ENCODE data around the gene ZNF133.
"Not testable (repeated sequence)": the region's sequence is repeated elsewhere in the genome, so short reads cannot be mapped to it uniquely, and the experiment has no call there.

The ZNF133 gene

GRCh38 chr20:18284805-18285533, 3.4 kb upstream of the ZNF133 start:
- no peak for DNase-seq (ENCODE audit: low read depth, low spot score)

DNA sequence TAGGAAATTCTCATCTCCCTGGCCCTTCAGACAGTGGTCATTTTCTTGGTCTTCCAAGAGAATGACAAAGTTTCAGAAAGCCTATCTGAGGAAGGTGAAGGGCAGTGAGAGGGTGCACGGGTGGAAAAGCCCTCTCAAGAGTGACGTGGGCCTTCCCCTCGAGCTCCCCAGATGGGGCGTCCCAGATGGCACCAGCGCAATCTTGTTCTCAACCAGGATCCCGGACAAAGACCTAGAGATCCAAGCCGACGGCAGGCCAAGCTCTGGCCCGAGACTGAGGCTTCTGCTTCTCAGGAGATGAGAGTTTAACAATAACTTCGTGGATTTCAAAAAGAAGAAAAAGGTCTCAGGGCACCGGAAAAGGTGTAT, 797 bp upstream of the ZNF133 start:
- DNase-seq (ENCODE audit: low read depth, low spot score): no peak

DNA sequence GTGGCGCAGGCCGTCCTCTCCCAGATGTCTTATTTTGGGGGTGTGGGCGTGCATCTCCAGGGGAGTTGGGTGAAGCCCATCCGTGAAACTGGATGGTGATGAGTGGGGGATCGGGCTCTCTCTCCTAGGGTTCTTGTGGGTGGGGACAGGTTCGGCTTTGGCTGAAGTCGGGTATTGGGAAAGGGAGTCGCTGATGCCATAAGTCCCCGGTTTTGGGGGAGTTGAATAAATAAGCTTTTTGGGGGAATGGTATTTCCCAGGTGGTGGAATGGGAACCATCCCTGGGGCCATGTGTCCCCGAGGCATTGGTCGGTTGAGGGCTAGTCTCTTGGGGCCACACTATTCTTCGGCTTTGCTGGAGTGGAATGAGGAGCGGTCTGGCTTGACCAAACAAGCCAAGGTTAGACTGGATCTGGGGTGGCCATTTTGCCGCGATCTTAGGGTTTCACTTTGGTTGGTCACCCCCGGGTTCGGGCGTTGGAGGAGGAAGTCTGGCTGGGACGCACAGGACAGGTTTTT, 481 bp downstream of the ZNF133 start:
- DNase-seq (ENCODE audit: low read depth, low spot score): no peak

- no peak for DNase-seq (ENCODE audit: low read depth, low spot score)
Measured at GRCh38 chr20:18289306-18289705, 979 bp downstream of the ZNF133 start.

DNA sequence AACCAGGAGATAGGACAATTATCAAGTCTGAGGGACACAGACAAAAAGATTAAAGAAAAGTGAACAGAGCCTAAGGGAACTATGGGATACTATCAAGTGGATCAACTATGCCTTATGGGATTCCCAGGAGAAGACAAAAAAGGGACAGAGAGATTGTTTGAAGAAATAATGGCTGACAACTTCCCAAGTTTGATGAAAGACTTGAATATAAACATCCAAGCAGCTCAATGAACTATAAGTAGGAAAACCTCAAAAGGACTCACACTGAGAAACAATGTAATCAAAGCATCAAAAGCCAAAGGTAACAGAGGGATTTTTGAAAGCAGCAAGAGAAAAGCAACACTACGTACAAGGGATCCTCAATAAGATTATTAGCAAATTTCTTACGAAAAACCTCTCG, 11.0 kb downstream of the ZNF133 start:
- no peak for DNase-seq (ENCODE audit: low read depth, low spot score)

DNA sequence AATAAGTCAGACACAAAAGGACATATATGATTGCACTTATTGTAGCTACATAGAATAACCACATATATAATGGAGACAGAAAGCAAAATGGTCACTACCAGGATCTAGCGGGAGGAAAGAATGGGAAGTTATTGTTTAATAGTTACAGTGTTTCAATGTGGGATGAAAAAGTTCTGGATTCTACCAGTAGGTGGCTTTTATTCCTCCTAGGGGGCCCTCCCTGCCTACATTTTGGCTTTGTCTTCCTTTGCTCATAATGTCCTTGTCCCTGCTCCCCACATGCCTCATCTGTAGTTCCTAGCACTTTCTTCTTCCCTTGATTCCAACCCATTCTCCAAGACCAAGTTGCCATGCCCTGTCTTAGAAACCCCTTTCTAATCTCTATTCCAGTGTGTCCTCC, 16.3 kb downstream of the ZNF133 start:
- no peak for DNase-seq (ENCODE audit: low read depth, low spot score)

- no peak for DNase-seq (ENCODE audit: low read depth, low spot score)
Measured at GRCh38 chr20:18307301-18307700, 19.0 kb downstream of the ZNF133 start.

GRCh38 chr20:18310051-18310450, 21.7 kb downstream of the ZNF133 start:
- DNase-seq (ENCODE audit: low read depth, low spot score): no peak

DNA sequence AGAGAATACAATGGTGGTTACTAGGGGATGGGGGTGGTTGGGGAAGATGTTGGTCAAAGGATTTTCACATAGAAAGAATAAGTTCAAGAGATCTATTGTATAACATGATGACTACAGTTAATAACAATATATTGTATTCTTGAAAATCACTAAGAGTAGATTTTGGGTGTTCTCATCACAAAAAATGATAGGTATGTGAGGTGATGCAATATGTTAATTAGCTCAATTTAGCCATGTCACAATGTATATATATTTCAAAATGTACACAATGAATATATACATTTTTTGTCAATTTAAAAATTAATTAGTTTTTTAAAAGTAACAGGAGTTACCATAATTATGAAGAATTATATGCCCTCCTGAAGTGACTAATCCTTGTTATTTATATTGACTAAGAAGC, 22.3 kb downstream of the ZNF133 start:
- DNase-seq (ENCODE audit: low read depth, low spot score): no peak

GRCh38 chr20:18312723-18313122, 24.4 kb downstream of the ZNF133 start:
- DNase-seq (ENCODE audit: low read depth, low spot score): no peak

- DNase-seq (ENCODE audit: low read depth, low spot score): no peak
Measured at GRCh38 chr20:18313411-18313810, 25.1 kb downstream of the ZNF133 start.

GRCh38 chr20:18314786-18315406, 26.6 kb downstream of the ZNF133 start:
- no peak for DNase-seq (ENCODE audit: low read depth, low spot score)

GRCh38 chr20:18316166-18316565, 27.8 kb downstream of the ZNF133 start:
- DNase-seq (ENCODE audit: low read depth, low spot score): no peak

- DNase-seq (ENCODE audit: low read depth, low spot score): no peak
Measured at GRCh38 chr20:18321316-18321715, 33.0 kb downstream of the ZNF133 start.

- DNase-seq (ENCODE audit: low read depth, low spot score): no peak
Measured at GRCh38 chr20:18321976-18322950, 33.9 kb downstream of the ZNF133 start.

GRCh38 chr20:18323705-18324104, 35.4 kb downstream of the ZNF133 start:
- no peak for DNase-seq (ENCODE audit: low read depth, low spot score)

DNA sequence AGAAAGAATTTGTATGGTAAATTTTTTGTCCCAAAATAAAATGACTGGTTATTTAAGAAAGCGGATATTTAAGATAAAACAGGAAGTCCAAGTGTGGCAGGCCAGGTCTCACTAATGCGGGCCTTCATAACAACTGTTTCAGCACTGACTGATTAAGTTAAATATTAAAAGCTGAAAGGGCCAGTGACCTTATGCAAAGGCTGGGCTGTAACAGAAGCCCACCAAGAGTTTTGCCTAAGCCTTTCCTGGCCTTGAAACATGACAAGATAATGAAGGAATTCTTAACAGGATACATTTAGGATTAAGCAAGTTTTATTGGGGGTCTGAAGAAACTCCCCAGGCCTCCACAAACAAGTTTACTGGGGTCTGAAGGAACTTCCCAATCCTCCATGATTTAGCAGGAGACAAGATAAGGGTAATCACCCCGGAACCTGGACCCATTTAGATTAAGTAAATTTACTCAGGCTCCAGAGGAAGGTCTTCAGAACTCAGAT, 36.3 kb downstream of the ZNF133 start:
- DNase-seq (ENCODE audit: low read depth, low spot score): no peak

GRCh38 chr20:18326990-18327389, 38.7 kb downstream of the ZNF133 start:
- no peak for DNase-seq (ENCODE audit: low read depth, low spot score)

DNA sequence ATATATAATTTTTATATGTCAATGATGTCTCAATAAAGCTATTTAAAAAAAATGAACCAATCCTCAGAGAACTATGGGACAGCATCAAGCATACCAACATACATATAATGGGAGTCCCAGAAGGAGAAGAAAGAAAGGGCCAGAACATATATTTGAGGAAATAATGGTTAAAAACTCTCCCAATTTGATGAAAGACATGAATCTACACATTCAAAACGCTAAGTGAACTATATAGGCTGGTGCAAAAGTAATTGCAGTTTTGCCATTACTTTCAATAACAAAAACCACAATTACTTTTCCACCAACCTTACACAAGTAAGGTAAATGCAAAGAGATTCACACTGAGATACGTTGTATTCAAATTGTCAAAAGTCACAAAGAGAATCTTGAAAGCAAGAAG, 43.4 kb downstream of the ZNF133 start:
- no peak for DNase-seq (ENCODE audit: low read depth, low spot score)

DNA sequence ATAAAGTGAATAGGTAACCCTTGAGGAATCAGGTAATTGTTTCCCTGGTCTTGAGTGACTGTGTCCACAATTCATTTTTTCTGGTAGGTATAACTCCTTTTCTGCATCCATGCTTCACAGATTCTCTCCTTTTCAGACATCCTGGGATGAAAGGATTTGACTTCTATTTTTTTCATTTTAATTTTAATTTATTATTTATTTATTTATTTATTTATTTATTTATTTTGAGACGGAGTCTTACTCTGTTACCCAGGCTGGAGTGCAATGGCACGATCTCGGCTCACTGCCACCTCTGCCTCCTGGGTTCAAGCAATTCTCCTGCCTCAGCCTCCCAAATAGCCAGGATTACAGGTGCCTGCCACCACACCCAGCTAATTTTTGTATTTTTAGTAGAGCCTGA, 61.4 kb downstream of the ZNF133 start:
- DNase-seq (ENCODE audit: low read depth, low spot score): not testable (repeated sequence)

DNA sequence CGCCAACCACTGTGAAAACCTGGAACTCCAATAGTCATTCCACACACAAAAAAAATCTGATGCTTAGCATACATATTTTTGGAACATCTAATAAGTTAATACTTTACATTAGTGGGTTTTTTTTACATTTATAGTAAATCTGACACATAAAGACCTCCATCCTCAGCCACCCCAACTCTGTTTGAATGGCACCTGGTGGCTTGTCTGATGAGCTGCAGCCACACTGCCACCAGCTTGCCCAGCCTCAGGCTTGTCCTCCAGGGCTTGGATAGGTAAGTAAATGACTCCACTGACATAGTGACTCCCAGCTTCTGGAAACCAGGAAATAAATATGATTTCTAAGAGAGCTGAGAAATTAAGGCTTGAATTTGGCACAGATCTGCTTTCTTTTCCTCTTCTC, 71.5 kb downstream of the ZNF133 start:
- DNase-seq (ENCODE audit: low read depth, low spot score): no peak

DNA sequence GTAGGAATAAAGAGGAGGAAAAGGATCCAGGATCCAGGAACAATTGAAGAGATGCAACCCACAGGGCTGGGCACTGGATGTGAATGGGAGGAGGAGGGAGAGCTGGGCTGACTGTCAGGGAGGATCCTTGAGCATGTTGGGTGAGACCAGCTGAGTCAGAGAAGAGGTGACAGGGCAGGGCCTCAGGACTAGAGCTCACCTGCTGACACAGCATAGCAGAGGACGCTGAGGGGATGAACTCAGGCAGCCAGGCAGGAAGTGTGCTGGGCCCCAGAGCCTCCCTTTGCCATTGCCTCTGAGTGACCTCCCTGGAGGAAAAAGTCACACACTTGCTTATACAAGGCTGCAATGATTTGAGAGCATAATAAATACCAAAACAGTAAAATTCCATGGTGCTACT, 72.3 kb downstream of the ZNF133 start:
- DNase-seq (ENCODE audit: low read depth, low spot score): no peak

Measured in activated CD4-positive, CD25-positive, alpha-beta regulatory T cell treated with anti-CD3 and anti-CD28 coated beads, Interleukin-2, amount 50 U/mL, for 16 hours (primary cell).